GM12874 (cell line): ENCODE results near the gene LEMD1.

ENCODE experiments used
- CTCF ChIP-seq: IDR thresholded peaks from 2 replicates; pipeline ENCODE4 v1.5.1; 2011; ENCODE audit warnings: low read depth, mild to moderate bottlenecking, control low read depth, low read length, moderate library complexity; ENCODE audit not compliant: insufficient read depth

The LEMD1 gene

GRCh38 chr1:205350691-205351141 lies 71.1 kb downstream of the LEMD1 start:
- no peak for TF ChIP-seq CTCF

GRCh38 chr1:205350124-205350523 lies 71.7 kb downstream of the LEMD1 start:
- no peak for TF ChIP-seq CTCF

GRCh38 chr1:205348554-205349487 lies 73.0 kb downstream of the LEMD1 start:
- TF ChIP-seq CTCF = no peak

- TF ChIP-seq CTCF = no peak
Observed at GRCh38 chr1:205346956-205347574, 74.8 kb downstream of the LEMD1 start.

- TF ChIP-seq CTCF = no peak
Observed at GRCh38 chr1:205345761-205346160, 76.1 kb downstream of the LEMD1 start.

GRCh38 chr1:205344066-205344928 lies 77.6 kb downstream of the LEMD1 start:
- TF ChIP-seq CTCF = no peak
